GM12891 (cell line): ENCODE measurements around the gene TCFL5.

Source experiments
- POLR2AphosphoS5 ChIP-seq: IDR thresholded peaks from 2 replicates; pipeline ENCODE4 v1.6.1; 2011; ENCODE audit warnings: low read depth, low read length, control low read depth
- SPI1 ChIP-seq: IDR thresholded peaks from 2 replicates; pipeline ENCODE4 v1.6.1; 2011; ENCODE audit warnings: low read depth, low read length, control low read depth
- TAF1 ChIP-seq: IDR thresholded peaks from 2 replicates; pipeline ENCODE4 v1.6.1; 2011; ENCODE audit warnings: low read depth, low read length, control low read depth

GRCh38 chr20:62888406-62888805 lies 26.8 kb upstream of the TCFL5 start:
- TF ChIP-seq POLR2AphosphoS5 (no peak), TAF1 (no peak), SPI1 (no peak)
